ENCODE data around the gene OR2M7.

GRCh38 chr1:248324468-248324867 is at the start of gene OR2M7:
- TF ChIP-seq TAF1 (IDR thresholded peaks at IDR 0.05; ENCODE audit: low read depth, low read length) (no peak), BCL11A (IDR thresholded peaks at IDR 0.05; ENCODE audit: low read depth in 2 of 2, low read length in 2 of 2) (no peak)
